HEK293 (cell line): ENCODE measurements around the gene ANKRD44.

ENCODE experiments used
- CTCF ChIA-PET: fragments of 350-600 bp; formaldehyde crosslinking; extraction: SDS; loops from one replicate; lab custom pipeline; 2021; ENCODE audit warnings: antibody characterized with exemption; lab: Yijun Ruan, JAX
- POLR2A ChIA-PET: fragments of 300-600 bp; formaldehyde crosslinking; extraction: SDS; loops from one replicate; lab custom pipeline; 2020; ENCODE audit warnings: antibody characterized with exemption, inconsistent platforms; lab: Yijun Ruan, JAX
- H3K27ac ChIP-seq: fragments of 200-500 bp; sonication (Bioruptor generic); 2 replicates; pipeline ENCODE4 v1.5.1; 2014; ENCODE audit warnings: low read depth, low read length, control low read depth, inconsistent platforms; ENCODE audit errors: extremely low read depth
- H3K36me3 ChIP-seq, 2 experiments: fragments of 200-500 bp in 1 of 2; sonication (Bioruptor generic) in 1 of 2; 1 replicate in 1 of 2; 2 replicates in 1 of 2; pipeline ENCODE4 v1.5.1; 2014 to 2017; ENCODE audit warnings: inconsistent platforms in 2 of 2, low read length in 2 of 2; ENCODE audit not compliant: control insufficient read depth in 2 of 2, insufficient read depth in 1 of 2
- H3K4me1 ChIP-seq: fragments of 200-500 bp; sonication (Bioruptor generic); 2 replicates; pipeline ENCODE4 v1.5.1; 2014; ENCODE audit warnings: mild to moderate bottlenecking, low read length, inconsistent platforms; ENCODE audit not compliant: control insufficient read depth, insufficient read depth
- H3K4me3 ChIP-seq: 2 replicates; pipeline ENCODE4 v1.5.1; 2011; ENCODE audit warnings: low read depth, mild to moderate bottlenecking, control low read depth, low read length, moderate library complexity
- H3K9me3 ChIP-seq: fragments of 200-500 bp; sonication (Bioruptor generic); 2 replicates; pipeline ENCODE4 v1.5.1; 2014; ENCODE audit warnings: low read depth, low read length, inconsistent platforms; ENCODE audit not compliant: control insufficient read depth, insufficient read depth
- AEBP2 ChIP-seq: fragments of 450-650 bp; formaldehyde crosslinking; IDR thresholded peaks from 2 replicates; pipeline ENCODE4 v1.5.1; 2016; ENCODE audit warnings: missing biosample characterization, missing genetic modification characterization, borderline replicate concordance
- KLF9 ChIP-seq: fragments of 450-650 bp; formaldehyde crosslinking; IDR thresholded peaks from 2 replicates; pipeline ENCODE4 v1.5.1; 2016; ENCODE audit warnings: missing biosample characterization, missing genetic modification characterization, low read depth
- REPIN1 ChIP-seq: fragments of 450-650 bp; formaldehyde crosslinking; IDR thresholded peaks from 2 replicates; pipeline ENCODE4 v1.5.1; 2017; ENCODE audit warnings: missing biosample characterization, missing genetic modification characterization, low read depth
- SP7 ChIP-seq: fragments of 450-650 bp; formaldehyde crosslinking; IDR thresholded peaks from 2 replicates; pipeline ENCODE4 v1.5.1; 2016; ENCODE audit warnings: missing biosample characterization, missing genetic modification characterization
- ZNF16 ChIP-seq: fragments of 450-650 bp; formaldehyde crosslinking; IDR thresholded peaks from 2 replicates; pipeline ENCODE4 v1.5.1; 2016; ENCODE audit warnings: low read depth, missing biosample characterization, missing genetic modification characterization
- ZNF521 ChIP-seq: fragments of 450-650 bp; formaldehyde crosslinking; IDR thresholded peaks from 2 replicates; pipeline ENCODE4 v1.5.1; 2017; ENCODE audit warnings: missing biosample characterization, mild to moderate bottlenecking, missing genetic modification characterization
- ZNF560 ChIP-seq: fragments of 450-650 bp; formaldehyde crosslinking; IDR thresholded peaks from 2 replicates; pipeline ENCODE4 v1.5.1; 2017; ENCODE audit warnings: missing biosample characterization, missing genetic modification characterization, borderline replicate concordance
- ZNF561 ChIP-seq: fragments of 450-650 bp; IDR thresholded peaks from 2 replicates; pipeline ENCODE4 v1.5.1; 2018; ENCODE audit warnings: missing biosample characterization, missing genetic modification characterization, borderline replicate concordance
- ZNF600 ChIP-seq: fragments of 450-650 bp; formaldehyde crosslinking; IDR thresholded peaks from 2 replicates; pipeline ENCODE4 v1.5.1; 2016; ENCODE audit warnings: missing biosample characterization, missing genetic modification characterization
- ZNF610 ChIP-seq: fragments of 450-650 bp; formaldehyde crosslinking; IDR thresholded peaks from 2 replicates; pipeline ENCODE4 v1.5.1; 2016; ENCODE audit warnings: missing biosample characterization, missing genetic modification characterization, borderline replicate concordance
- ZNF660 ChIP-seq: fragments of 450-650 bp; IDR thresholded peaks from 2 replicates; pipeline ENCODE4 v1.5.1; 2018; ENCODE audit warnings: missing biosample characterization, mild to moderate bottlenecking, missing genetic modification characterization
- TF ChIP-seq, protein P1 (sequence below): fragments of 450-650 bp; formaldehyde crosslinking; IDR thresholded peaks from 2 replicates; pipeline ENCODE4 v1.5.1; 2017; ENCODE audit warnings: missing biosample characterization, missing genetic modification characterization
- TF ChIP-seq, protein P2 (sequence below): fragments of 450-650 bp; formaldehyde crosslinking; IDR thresholded peaks from 2 replicates; pipeline ENCODE4 v1.5.1; 2016; ENCODE audit warnings: missing biosample characterization, missing genetic modification characterization
- TF ChIP-seq, protein P3 (sequence below): fragments of 450-650 bp; formaldehyde crosslinking; IDR thresholded peaks from 2 replicates; pipeline ENCODE4 v1.5.1; 2016; ENCODE audit warnings: missing biosample characterization, missing genetic modification characterization
- TF ChIP-seq, protein P4 (sequence below): fragments of 450-650 bp; formaldehyde crosslinking; conservative IDR thresholded peaks from 2 replicates; pipeline ENCODE4 v1.5.1; 2016; ENCODE audit warnings: low read depth, missing biosample characterization, missing genetic modification characterization
- TF ChIP-seq, protein P5 (sequence below): fragments of 450-650 bp; formaldehyde crosslinking; IDR thresholded peaks from 2 replicates; pipeline ENCODE4 v1.5.1; 2016; ENCODE audit warnings: missing biosample characterization, missing genetic modification characterization

ANKRD44 gene

DNA sequence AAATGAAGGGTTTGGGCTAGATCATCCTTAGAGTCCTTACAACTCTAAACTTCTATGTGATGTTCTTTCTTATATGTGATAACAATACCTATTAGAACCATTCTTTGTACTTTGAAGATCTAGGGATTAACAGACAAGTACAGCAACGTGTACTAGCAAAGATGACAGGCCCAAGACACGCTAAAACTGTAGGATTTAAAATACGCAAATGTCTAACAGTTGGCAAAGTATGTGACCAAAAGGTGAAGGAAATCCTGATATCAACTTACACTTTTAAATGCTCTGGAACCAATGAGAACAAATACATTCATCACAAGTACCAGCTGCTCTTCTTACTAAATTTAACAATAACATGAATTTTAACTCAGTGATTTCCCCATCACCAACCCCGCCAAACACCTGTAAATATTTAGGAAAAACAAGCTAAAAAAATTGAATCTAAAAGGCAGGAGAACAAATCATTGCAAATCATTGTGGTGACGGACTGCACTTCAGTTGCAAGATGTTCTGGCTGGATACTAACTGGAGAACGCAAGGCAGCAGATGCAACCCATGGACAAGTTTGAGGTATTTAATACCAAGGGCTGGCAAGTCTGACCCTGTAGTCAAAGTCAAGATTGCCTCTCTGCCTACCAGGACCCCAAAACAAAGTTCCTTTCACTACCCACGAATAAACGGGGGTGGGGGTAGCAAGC is 1.4 kb downstream of the ANKRD44 start:
- Histone ChIP-seq H3K27ac (no peak overlapping the region), H3K36me3 (no peaks in the 10 kb centered on the region), H3K9me3 (no peaks in the 10 kb centered on the region), H3K4me1 (peaks cover 3% of the 10 kb centered on the region; the same call in 1 of the 2 replicates), H3K4me3 (peak overlapping the region; percentile 81; the same call in 1 of the 2 replicates)
- ChIA-PET CTCF (interaction anchor here (0.8 to 1.8 kb wide), 5 partner anchors 28 to 196 kb away, joined by 3 to 7 read pairs (median 3); no protein-coding TSS in a partner anchor), POLR2A (no interaction called here)
- no peak for TF ChIP-seq REPIN1
- TF ChIP-seq, protein P1, sequence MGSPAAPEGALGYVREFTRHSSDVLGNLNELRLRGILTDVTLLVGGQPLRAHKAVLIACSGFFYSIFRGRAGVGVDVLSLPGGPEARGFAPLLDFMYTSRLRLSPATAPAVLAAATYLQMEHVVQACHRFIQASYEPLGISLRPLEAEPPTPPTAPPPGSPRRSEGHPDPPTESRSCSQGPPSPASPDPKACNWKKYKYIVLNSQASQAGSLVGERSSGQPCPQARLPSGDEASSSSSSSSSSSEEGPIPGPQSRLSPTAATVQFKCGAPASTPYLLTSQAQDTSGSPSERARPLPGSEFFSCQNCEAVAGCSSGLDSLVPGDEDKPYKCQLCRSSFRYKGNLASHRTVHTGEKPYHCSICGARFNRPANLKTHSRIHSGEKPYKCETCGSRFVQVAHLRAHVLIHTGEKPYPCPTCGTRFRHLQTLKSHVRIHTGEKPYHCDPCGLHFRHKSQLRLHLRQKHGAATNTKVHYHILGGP = no peak
- TF ChIP-seq ZNF561 = no peak
- no peak for TF ChIP-seq ZNF660 (tag by site-specific recombination)
- TF ChIP-seq ZNF610 (tag by site-specific recombination) = no peak
- TF ChIP-seq, protein P2, sequence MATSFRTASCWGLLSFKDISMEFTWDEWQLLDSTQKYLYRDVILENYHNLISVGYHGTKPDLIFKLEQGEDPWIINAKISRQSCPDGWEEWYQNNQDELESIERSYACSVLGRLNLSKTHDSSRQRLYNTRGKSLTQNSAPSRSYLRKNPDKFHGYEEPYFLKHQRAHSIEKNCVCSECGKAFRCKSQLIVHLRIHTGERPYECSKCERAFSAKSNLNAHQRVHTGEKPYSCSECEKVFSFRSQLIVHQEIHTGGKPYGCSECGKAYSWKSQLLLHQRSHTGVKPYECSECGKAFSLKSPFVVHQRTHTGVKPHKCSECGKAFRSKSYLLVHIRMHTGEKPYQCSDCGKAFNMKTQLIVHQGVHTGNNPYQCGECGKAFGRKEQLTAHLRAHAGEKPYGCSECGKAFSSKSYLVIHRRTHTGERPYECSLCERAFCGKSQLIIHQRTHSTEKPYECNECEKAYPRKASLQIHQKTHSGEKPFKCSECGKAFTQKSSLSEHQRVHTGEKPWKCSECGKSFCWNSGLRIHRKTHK (tag by site-specific recombination) = no peak
- TF ChIP-seq ZNF600 (tag by site-specific recombination) = no peak

DNA sequence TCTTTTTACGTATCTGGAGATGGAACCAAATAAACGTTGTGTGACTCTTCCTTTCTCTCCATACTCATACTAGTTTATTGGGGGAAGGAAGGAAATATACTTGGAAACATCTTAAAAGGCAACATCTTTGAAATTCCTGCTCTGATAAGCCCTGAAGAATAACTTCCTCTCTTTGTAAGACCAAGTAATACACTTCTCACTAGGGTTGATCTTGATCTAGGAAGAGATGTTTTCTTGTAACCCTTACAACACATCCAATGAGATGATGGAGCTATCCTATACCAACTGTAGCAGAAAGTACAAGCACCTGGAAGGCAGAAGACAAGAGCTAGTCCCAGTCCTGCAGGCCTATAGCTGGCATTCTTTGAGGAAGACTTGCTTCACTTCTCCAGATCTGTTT is 2.0 kb downstream of the ANKRD44 start:
- H3K4me3 ChIP-seq = no peak overlapping the region
- CTCF ChIA-PET = interaction anchor here (1.0 to 1.8 kb wide), 4 partner anchors 28 to 195 kb away, joined by 3 to 5 read pairs (median 4); no protein-coding TSS in a partner anchor

More for the DNA sequence above, 2.0 kb downstream of the ANKRD44 start:
- POLR2A ChIA-PET = no interaction called here
- no peak overlapping the region for H3K27ac ChIP-seq
- H3K36me3 ChIP-seq = no peaks in the 10 kb centered on the region
- peaks cover 3% of the 10 kb centered on the region; the same call in 1 of the 2 replicates for H3K4me1 ChIP-seq
- TF ChIP-seq SP7 = no peak
- TF ChIP-seq, protein P3, sequence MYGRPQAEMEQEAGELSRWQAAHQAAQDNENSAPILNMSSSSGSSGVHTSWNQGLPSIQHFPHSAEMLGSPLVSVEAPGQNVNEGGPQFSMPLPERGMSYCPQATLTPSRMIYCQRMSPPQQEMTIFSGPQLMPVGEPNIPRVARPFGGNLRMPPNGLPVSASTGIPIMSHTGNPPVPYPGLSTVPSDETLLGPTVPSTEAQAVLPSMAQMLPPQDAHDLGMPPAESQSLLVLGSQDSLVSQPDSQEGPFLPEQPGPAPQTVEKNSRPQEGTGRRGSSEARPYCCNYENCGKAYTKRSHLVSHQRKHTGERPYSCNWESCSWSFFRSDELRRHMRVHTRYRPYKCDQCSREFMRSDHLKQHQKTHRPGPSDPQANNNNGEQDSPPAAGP (tag by site-specific recombination) = no peak
- no peak for TF ChIP-seq KLF9 (tag by site-specific recombination)
- TF ChIP-seq AEBP2 = no peak
- TF ChIP-seq, protein P4, sequence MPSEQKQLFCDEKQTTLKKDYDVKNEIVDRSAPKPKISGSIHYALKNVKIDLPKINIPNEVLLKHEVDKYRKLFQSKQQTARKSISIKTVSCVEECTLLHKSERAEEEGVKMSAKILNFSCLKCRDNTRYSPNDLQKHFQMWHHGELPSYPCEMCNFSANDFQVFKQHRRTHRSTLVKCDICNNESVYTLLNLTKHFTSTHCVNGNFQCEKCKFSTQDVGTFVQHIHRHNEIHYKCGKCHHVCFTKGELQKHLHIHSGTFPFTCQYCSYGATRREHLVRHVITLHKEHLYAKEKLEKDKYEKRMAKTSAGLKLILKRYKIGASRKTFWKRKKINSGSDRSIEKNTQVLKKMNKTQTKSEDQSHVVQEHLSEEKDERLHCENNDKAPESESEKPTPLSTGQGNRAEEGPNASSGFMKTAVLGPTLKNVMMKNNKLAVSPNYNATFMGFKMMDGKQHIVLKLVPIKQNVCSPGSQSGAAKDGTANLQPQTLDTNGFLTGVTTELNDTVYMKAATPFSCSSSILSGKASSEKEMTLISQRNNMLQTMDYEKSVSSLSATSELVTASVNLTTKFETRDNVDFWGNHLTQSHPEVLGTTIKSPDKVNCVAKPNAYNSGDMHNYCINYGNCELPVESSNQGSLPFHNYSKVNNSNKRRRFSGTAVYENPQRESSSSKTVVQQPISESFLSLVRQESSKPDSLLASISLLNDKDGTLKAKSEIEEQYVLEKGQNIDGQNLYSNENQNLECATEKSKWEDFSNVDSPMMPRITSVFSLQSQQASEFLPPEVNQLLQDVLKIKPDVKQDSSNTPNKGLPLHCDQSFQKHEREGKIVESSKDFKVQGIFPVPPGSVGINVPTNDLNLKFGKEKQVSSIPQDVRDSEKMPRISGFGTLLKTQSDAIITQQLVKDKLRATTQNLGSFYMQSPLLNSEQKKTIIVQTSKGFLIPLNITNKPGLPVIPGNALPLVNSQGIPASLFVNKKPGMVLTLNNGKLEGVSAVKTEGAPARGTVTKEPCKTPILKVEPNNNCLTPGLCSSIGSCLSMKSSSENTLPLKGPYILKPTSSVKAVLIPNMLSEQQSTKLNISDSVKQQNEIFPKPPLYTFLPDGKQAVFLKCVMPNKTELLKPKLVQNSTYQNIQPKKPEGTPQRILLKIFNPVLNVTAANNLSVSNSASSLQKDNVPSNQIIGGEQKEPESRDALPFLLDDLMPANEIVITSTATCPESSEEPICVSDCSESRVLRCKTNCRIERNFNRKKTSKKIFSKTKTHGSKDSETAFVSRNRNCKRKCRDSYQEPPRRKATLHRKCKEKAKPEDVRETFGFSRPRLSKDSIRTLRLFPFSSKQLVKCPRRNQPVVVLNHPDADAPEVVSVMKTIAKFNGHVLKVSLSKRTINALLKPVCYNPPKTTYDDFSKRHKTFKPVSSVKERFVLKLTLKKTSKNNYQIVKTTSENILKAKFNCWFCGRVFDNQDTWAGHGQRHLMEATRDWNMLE (tag by site-specific recombination) = no peak
- TF ChIP-seq ZNF16 (tag by site-specific recombination) = no peak
- no peak for TF ChIP-seq ZNF560 (tag by site-specific recombination)
- TF ChIP-seq, protein P5, sequence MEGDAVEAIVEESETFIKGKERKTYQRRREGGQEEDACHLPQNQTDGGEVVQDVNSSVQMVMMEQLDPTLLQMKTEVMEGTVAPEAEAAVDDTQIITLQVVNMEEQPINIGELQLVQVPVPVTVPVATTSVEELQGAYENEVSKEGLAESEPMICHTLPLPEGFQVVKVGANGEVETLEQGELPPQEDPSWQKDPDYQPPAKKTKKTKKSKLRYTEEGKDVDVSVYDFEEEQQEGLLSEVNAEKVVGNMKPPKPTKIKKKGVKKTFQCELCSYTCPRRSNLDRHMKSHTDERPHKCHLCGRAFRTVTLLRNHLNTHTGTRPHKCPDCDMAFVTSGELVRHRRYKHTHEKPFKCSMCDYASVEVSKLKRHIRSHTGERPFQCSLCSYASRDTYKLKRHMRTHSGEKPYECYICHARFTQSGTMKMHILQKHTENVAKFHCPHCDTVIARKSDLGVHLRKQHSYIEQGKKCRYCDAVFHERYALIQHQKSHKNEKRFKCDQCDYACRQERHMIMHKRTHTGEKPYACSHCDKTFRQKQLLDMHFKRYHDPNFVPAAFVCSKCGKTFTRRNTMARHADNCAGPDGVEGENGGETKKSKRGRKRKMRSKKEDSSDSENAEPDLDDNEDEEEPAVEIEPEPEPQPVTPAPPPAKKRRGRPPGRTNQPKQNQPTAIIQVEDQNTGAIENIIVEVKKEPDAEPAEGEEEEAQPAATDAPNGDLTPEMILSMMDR (tag by site-specific recombination) = no peak
- no peak for TF ChIP-seq ZNF521 (tag by site-specific recombination)
- no peaks in the 10 kb centered on the region for H3K9me3 ChIP-seq
